Panc1 (cell line): ENCODE data around the gene NEXN. TPM values are rescaled to one million over a fixed set of nuclear protein-coding genes. Genes with fewer than 3 reads are reported as not detected.

ENCODE experiments used
- ATAC-seq: fragments of 200-7000 bp; cut with Tn5 transposase; 2 replicates; pipeline ENCODE4 v1.9.1; 2020; ENCODE audit warnings: mild to moderate bottlenecking, moderate library complexity
- BruUV-seq: library from RNA; stranded (reverse); fragments of 400-500 nt; replicated peaks from 2 replicates; lab custom pipeline; 2021; lab: Mats Ljungman, UMichigan
- CTCF ChIA-PET: fragments of 300-600 bp; sonication (Branson Sonifier 250); formaldehyde crosslinking; loops from one replicate; lab custom pipeline; 2022; ENCODE audit warnings: antibody characterized with exemption; lab: Charles Lee
- POLR2A ChIA-PET: fragments of 300-600 bp; sonication (Branson Sonifier 250); formaldehyde crosslinking; loops from one replicate; lab custom pipeline; 2022; ENCODE audit warnings: antibody characterized with exemption; lab: Charles Lee
- DNase-seq: peaks from one replicate; pipeline ENCODE4 v3.0.0-alpha.2; 2010; ENCODE audit warnings: low read depth, low spot score
- H3K27ac ChIP-seq: 2 replicates; pipeline ENCODE4 v1.5.1; 2011; ENCODE audit warnings: mild to moderate bottlenecking, low read length, inconsistent platforms
- H3K27me3 ChIP-seq: fragments of 200-500 bp; sonication (Bioruptor generic); 2 replicates; pipeline ENCODE4 v1.6.0; 2014; ENCODE audit warnings: low read length, inconsistent platforms; ENCODE audit not compliant: control insufficient read depth, insufficient read depth
- H3K36me3 ChIP-seq: fragments of 200-500 bp; sonication (Bioruptor generic); 2 replicates; pipeline ENCODE4 v1.5.1; 2014; ENCODE audit warnings: inconsistent platforms, mild to moderate bottlenecking, low read length, moderate library complexity; ENCODE audit not compliant: control insufficient read depth, insufficient read depth
- H3K4me1 ChIP-seq: 2 replicates; pipeline ENCODE4 v1.5.1; 2011; ENCODE audit warnings: inconsistent platforms, mild to moderate bottlenecking, low read length, moderate library complexity; ENCODE audit not compliant: control insufficient read depth, insufficient read depth
- H3K4me3 ChIP-seq, 2 experiments: 2 replicates each; pipeline ENCODE4 v1.5.1; 2011 to 2012; ENCODE audit warnings: low read depth in 2 of 2, low read length in 2 of 2, mild to moderate bottlenecking in 2 of 2, inconsistent platforms in 1 of 2, moderate library complexity in 1 of 2
- H3K9me3 ChIP-seq: fragments of 200-500 bp; sonication (Bioruptor generic); 2 replicates; pipeline ENCODE4 v1.5.1; 2014; ENCODE audit warnings: low read depth, mild to moderate bottlenecking, inconsistent platforms, low read length, moderate library complexity; ENCODE audit not compliant: control insufficient read depth, insufficient read depth
- CTCF ChIP-seq: fragments of 450-650 bp; IDR thresholded peaks from 2 replicates; pipeline ENCODE4 v1.5.1; 2017; ENCODE audit warnings: mild to moderate bottlenecking
- POLR2AphosphoS5 ChIP-seq: IDR thresholded peaks from 2 replicates; pipeline ENCODE4 v1.6.1; 2012; ENCODE audit warnings: mild to moderate bottlenecking, low read depth, low read length, moderate library complexity
- SIN3A ChIP-seq: IDR thresholded peaks from 2 replicates; pipeline ENCODE4 v1.6.1; 2012; ENCODE audit warnings: low read depth, mild to moderate bottlenecking, low read length, moderate library complexity, borderline replicate concordance; ENCODE audit not compliant: insufficient read depth
- TCF7L2 ChIP-seq: IDR thresholded peaks from 2 replicates; pipeline ENCODE4 v1.6.1; 2011; ENCODE audit warnings: mild to moderate bottlenecking, low read depth, low read length, inconsistent platforms
- in situ Hi-C: cut with HindIII; loops from 2 replicates; pipeline ENCODE4 v1.10.0; 2016; ENCODE audit warnings: low sequenced_read_pairs, low pct_unique_long_range_greater_than_20kb
- intact Hi-C: fragments of 100-400 bp; cut with micrococcal nuclease; formaldehyde crosslinking; loops from one replicate; pipeline ENCODE4 v1.10.0; 2022; ENCODE audit not compliant: unreplicated experiment
- total RNA-seq: library from RNA; stranded (reverse); gene quantifications from one replicate; pipeline ENCODE4 v1.2.1, GENCODE V29; 2021; ENCODE audit not compliant: unreplicated experiment
- TF ChIP-seq, protein P1 (sequence below), 2 experiments: IDR thresholded peaks; 2 replicates each; pipeline ENCODE4 v1.6.1; 2011 to 2012; ENCODE audit warnings: low read depth in 2 of 2, control low read depth in 1 of 2, low read length in 1 of 2, mild to moderate bottlenecking in 1 of 2, moderate library complexity in 1 of 2; ENCODE audit not compliant: insufficient read depth in 1 of 2

Gene NEXN
- total RNA-seq, 1 experiment from 2014 or later = 5.4 TPM

DNA sequence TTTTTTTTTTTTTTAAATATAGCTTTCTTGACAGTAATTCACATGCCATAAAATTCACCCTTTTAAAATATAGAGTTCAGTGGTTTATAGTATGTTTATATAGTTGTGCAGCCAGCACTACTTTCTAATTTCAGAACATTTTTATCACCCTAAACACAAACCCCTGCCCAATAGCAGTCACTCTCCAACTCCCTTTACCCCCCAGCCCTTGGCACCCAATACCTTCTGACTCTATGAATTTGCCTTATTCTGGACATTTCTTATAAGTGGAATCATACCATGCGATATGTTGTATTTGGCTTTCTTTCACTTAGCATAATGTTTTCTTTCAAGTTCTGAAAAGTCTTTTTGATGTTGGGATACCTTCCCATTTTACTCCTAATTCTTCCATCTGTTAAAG is 42.5 kb upstream of the NEXN start:
- ATAC-seq (no peak), DNase-seq (no peak)
- Histone ChIP-seq H3K36me3 (peaks cover 8% of the 10 kb centered on the region), H3K4me1 (no peaks in the 10 kb centered on the region), H3K4me3 (no peak overlapping the region), H3K9me3 (no peaks in the 10 kb centered on the region), H3K27ac (no peak overlapping the region), H3K27me3 (no peaks in the 10 kb centered on the region)
- in situ Hi-C loops (no loop called here), intact Hi-C loops (no loop called here)
- no TSS peak for BruUV-seq
- TF ChIP-seq CTCF = no peak
- TF ChIP-seq, protein P1, sequence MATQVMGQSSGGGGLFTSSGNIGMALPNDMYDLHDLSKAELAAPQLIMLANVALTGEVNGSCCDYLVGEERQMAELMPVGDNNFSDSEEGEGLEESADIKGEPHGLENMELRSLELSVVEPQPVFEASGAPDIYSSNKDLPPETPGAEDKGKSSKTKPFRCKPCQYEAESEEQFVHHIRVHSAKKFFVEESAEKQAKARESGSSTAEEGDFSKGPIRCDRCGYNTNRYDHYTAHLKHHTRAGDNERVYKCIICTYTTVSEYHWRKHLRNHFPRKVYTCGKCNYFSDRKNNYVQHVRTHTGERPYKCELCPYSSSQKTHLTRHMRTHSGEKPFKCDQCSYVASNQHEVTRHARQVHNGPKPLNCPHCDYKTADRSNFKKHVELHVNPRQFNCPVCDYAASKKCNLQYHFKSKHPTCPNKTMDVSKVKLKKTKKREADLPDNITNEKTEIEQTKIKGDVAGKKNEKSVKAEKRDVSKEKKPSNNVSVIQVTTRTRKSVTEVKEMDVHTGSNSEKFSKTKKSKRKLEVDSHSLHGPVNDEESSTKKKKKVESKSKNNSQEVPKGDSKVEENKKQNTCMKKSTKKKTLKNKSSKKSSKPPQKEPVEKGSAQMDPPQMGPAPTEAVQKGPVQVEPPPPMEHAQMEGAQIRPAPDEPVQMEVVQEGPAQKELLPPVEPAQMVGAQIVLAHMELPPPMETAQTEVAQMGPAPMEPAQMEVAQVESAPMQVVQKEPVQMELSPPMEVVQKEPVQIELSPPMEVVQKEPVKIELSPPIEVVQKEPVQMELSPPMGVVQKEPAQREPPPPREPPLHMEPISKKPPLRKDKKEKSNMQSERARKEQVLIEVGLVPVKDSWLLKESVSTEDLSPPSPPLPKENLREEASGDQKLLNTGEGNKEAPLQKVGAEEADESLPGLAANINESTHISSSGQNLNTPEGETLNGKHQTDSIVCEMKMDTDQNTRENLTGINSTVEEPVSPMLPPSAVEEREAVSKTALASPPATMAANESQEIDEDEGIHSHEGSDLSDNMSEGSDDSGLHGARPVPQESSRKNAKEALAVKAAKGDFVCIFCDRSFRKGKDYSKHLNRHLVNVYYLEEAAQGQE (IDR thresholded peaks at IDR 0.05; ENCODE audit: insufficient read depth in 1 of 2, low read depth in 2 of 2, low read length in 1 of 2) = no peak
- TF ChIP-seq POLR2AphosphoS5 = no peak
- TF ChIP-seq TCF7L2 = no peak
- TF ChIP-seq SIN3A = no peak
- ChIA-PET CTCF (no interaction called here), POLR2A (no interaction called here)

- no TSS peak for BruUV-seq
- Histone ChIP-seq H3K27me3 (no peaks in the 10 kb centered on the region), H3K9me3 (no peaks in the 10 kb centered on the region), H3K4me3 (no peak overlapping the region), H3K27ac (no peak overlapping the region), H3K36me3 (peaks cover 8% of the 10 kb centered on the region; the same call in 1 of the 2 replicates), H3K4me1 (no peaks in the 10 kb centered on the region)
- intact Hi-C loops (no loop called here), in situ Hi-C loops (no loop called here)
- ChIA-PET CTCF (no interaction called here), POLR2A (no interaction called here)
- TF ChIP-seq CTCF = no peak
- TF ChIP-seq TCF7L2 = no peak
- TF ChIP-seq SIN3A = no peak
- TF ChIP-seq, protein P1 (IDR thresholded peaks at IDR 0.05; ENCODE audit: insufficient read depth in 1 of 2, low read depth in 2 of 2, low read length in 1 of 2) = no peak
- no peak for TF ChIP-seq POLR2AphosphoS5
- ATAC-seq (no peak), DNase-seq (no peak)
Observed at GRCh38 chr1:77846966-77847365, 41.5 kb upstream of the NEXN start.
